Breast epithelium (tissue), 4 donors: ENCODE data around the gene CAMSAP1. TPM values are rescaled to one million over a fixed set of nuclear protein-coding genes. Genes with fewer than 3 reads are reported as not detected.

Experiments
- DNase-seq, 2 donors: peaks; one replicate each; pipeline ENCODE4 v3.0.0-alpha.2; 2019; ENCODE audit warnings: low spot score in 2 of 2
- H3K27ac ChIP-seq, 2 donors: fragments of 200-600 bp; sonication (generic) in 1 of 2; one replicate each; pipeline ENCODE4 v1.5.1; 2016 to 2019; ENCODE audit warnings: mild to moderate bottlenecking in 1 of 2
- H3K27me3 ChIP-seq, 2 donors: fragments of 200-600 bp; sonication (generic) in 1 of 2; one replicate each; pipeline versions ENCODE4 v1.5.1 to v1.6.0; 2017 to 2019; ENCODE audit warnings: control low read depth in 1 of 2, mild to moderate bottlenecking in 1 of 2
- H3K36me3 ChIP-seq: fragments of 200-600 bp; one replicate; pipeline ENCODE4 v1.5.1; 2019
- H3K4me1 ChIP-seq, 2 donors: fragments of 200-600 bp; sonication (generic); one replicate each; pipeline ENCODE4 v1.5.1; 2016 to 2019; ENCODE audit warnings: control low read depth in 1 of 2
- H3K4me3 ChIP-seq, 3 donors: fragments of 200-600 bp; sonication (generic); 1 replicate in 2 of 3; 2 replicates in 1 of 3; pipeline ENCODE4 v1.5.1; 2016 to 2019; ENCODE audit warnings: mild to moderate bottlenecking in 3 of 3, moderate library complexity in 2 of 3
- H3K9me3 ChIP-seq, 2 donors: fragments of 200-600 bp; sonication (generic) in 1 of 2; one replicate each; pipeline ENCODE4 v1.5.1; 2016 to 2019; ENCODE audit warnings: control low read depth in 1 of 2
- POLR2A ChIP-seq: fragments of 450-650 bp; IDR thresholded peaks from one replicate; pipeline ENCODE4 v1.6.1; 2016; ENCODE audit warnings: antibody characterized with exemption, mild to moderate bottlenecking, moderate library complexity
- POLR2AphosphoS5 ChIP-seq, 3 donors: sonication (generic); formaldehyde crosslinking; IDR thresholded peaks; one replicate each; pipeline ENCODE4 v1.6.1; 2017; ENCODE audit warnings: antibody characterized with exemption in 3 of 3
- intact Hi-C: fragments of 100-400 bp; cut with DNase I; formaldehyde crosslinking; loops from one replicate; pipeline ENCODE4 v1.15.1; 2023; ENCODE audit warnings: low total_unique reads
- total RNA-seq, 3 donors: library from RNA; depleted of rRNA; stranded (reverse); fragments of >200 nt; gene quantifications; one replicate each; pipeline ENCODE4 v1.1.0, GENCODE V29; 2016
- TF ChIP-seq, protein P1 (sequence below), 3 donors: fragments of 450-650 bp; IDR thresholded peaks; one replicate each; pipeline ENCODE4 v1.5.1; 2016 to 2017; ENCODE audit warnings: antibody characterized with exemption in 3 of 3, mild to moderate bottlenecking in 3 of 3, moderate library complexity in 3 of 3

CAMSAP1 gene
- total RNA-seq, 3 donors from 2014 or later: 25.0 to 29.8 (median 29.0) TPM

DNA sequence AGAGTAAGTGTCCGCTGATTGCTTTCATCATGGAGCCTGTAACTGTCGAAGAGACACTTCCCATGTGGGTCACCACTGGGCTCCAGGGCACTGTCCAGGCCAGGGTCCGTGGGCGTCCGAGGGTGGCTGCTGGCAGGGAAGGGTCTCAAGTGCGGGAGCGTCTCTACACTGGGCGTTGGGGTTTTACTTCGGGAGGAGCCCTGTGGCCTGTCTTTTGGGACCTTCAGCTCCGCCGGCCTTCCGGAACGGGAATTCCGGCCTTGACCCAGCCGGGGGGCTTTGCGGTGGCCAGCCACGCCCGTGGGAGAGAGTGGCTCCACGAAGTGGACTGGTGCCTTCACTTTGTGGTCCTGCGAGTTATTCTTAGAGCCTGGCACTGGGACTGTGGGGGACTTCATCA lies 86.2 kb downstream of the CAMSAP1 start:
- H3K36me3 ChIP-seq: peaks cover 11% of the 10 kb centered on the region
- intact Hi-C loops: no loop called here
- no peak overlapping the region for H3K4me3 ChIP-seq
- DNase-seq: no peak
- no peak overlapping the region for H3K27ac ChIP-seq
- TF ChIP-seq, protein P1, sequence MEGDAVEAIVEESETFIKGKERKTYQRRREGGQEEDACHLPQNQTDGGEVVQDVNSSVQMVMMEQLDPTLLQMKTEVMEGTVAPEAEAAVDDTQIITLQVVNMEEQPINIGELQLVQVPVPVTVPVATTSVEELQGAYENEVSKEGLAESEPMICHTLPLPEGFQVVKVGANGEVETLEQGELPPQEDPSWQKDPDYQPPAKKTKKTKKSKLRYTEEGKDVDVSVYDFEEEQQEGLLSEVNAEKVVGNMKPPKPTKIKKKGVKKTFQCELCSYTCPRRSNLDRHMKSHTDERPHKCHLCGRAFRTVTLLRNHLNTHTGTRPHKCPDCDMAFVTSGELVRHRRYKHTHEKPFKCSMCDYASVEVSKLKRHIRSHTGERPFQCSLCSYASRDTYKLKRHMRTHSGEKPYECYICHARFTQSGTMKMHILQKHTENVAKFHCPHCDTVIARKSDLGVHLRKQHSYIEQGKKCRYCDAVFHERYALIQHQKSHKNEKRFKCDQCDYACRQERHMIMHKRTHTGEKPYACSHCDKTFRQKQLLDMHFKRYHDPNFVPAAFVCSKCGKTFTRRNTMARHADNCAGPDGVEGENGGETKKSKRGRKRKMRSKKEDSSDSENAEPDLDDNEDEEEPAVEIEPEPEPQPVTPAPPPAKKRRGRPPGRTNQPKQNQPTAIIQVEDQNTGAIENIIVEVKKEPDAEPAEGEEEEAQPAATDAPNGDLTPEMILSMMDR (IDR thresholded peaks at IDR 0.05): no peak
- TF ChIP-seq POLR2A (no peak), POLR2AphosphoS5 (IDR thresholded peaks at IDR 0.05) (no peak)
- no peaks in the 10 kb centered on the region for H3K4me1 ChIP-seq
- H3K9me3 ChIP-seq: no peaks in the 10 kb centered on the region
- no peaks in the 10 kb centered on the region for H3K27me3 ChIP-seq

DNA sequence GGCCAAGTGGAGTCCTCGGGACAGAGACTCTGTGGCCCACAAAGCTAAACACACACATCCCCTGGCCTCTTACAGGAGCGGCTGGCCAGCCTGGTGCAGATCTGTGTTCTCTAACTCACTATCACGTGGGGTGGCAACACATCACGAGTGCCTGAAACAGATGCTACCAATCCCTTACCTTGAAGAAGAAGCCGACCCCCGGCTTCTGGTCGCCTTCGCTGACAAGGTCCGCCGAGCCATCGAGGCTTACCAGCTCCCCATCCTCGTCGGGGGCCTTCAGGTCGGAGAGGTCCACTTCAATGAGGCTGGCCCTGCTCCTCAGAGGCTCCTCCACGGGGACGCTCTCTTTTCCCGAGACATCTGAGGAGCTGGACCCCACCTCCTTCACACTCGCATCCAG lies 86.7 kb downstream of the CAMSAP1 start:
- peak in 1 of 2 donors; percentile 38 for DNase-seq
- H3K4me3 ChIP-seq: no peak overlapping the region
- no peak overlapping the region for H3K27ac ChIP-seq
- no peaks in the 10 kb centered on the region for H3K9me3 ChIP-seq
- H3K4me1 ChIP-seq: no peaks in the 10 kb centered on the region
- H3K27me3 ChIP-seq: no peaks in the 10 kb centered on the region
- peaks cover 11% of the 10 kb centered on the region for H3K36me3 ChIP-seq
- TF ChIP-seq POLR2AphosphoS5 (IDR thresholded peaks at IDR 0.05): no peak
- TF ChIP-seq, protein P1 (IDR thresholded peaks at IDR 0.05): no peak
- TF ChIP-seq POLR2A: no peak
- intact Hi-C loops: no loop called here

DNA sequence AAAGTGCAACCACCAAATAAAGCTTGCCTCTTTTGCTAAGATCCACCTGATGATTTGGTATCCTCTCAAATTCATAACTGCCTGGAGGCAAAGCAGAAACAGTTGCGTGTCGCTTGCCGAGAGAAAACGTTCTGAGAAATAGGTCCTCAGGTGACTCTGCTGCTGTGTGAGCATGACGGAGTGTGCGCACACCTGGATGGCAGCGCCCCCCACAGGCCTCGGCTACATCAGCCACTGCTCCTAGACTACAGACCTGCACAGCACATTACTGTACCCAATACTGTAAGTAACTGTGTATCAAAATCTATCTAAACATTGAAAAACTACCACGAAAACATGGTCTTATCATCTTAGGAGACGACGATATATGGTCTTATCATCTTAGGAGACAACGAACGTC lies 87.4 kb downstream of the CAMSAP1 start:
- intact Hi-C loops: no loop called here
- peak in 1 of 2 donors; percentile 28 for DNase-seq
- TF ChIP-seq, protein P1 (IDR thresholded peaks at IDR 0.05): no peak
- TF ChIP-seq POLR2A (no peak), POLR2AphosphoS5 (IDR thresholded peaks at IDR 0.05) (no peak)
- Histone ChIP-seq H3K36me3 (peaks cover 11% of the 10 kb centered on the region), H3K27me3 (no peaks in the 10 kb centered on the region), H3K9me3 (no peaks in the 10 kb centered on the region), H3K27ac (no peak overlapping the region), H3K4me3 (no peak overlapping the region), H3K4me1 (no peaks in the 10 kb centered on the region)

DNA sequence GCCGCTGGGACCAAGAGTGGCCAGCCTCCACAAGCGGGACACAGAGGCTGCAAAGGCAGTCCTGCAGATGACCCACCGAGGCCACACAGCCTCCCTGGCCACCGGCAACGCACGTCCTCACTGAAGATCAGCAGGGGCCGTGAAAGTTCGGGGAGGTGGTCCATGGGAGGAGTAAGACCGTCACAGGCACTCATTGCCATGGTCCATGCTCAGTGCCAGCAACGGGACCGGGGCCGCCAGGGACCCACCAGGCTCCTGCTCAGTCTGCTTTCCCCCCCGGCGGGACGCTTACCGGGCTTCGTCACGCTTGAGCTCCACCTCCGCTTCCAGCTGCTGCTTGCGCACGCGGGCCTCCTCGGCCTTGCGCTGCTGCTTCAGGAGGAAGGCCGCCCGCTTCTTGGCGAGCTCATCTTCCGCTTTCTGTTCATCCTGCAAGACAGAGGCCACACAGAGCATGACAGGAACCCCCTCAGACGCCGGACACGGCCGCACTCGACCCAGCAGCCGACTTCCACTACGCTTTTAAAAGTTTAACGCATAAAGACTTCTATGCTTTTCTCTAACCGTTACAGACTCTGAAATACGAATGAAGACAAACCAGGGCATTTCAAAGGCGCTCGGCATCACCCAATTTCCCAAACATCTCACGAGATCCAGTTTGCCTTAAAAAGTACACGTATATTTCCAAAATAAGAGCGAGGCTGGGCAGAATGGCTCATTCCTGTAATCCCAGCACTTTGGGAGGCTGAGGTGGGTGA lies 88.4 kb downstream of the CAMSAP1 start:
- Histone ChIP-seq H3K9me3 (no peaks in the 10 kb centered on the region), H3K27me3 (no peaks in the 10 kb centered on the region), H3K4me3 (no peak overlapping the region), H3K4me1 (no peaks in the 10 kb centered on the region), H3K27ac (no peak overlapping the region), H3K36me3 (peaks cover 11% of the 10 kb centered on the region)
- no peak for TF ChIP-seq POLR2AphosphoS5 (IDR thresholded peaks at IDR 0.05)
- TF ChIP-seq POLR2A: no peak
- intact Hi-C loops: no loop called here
- peak in 1 of 2 donors; percentile 47 for DNase-seq

DNA sequence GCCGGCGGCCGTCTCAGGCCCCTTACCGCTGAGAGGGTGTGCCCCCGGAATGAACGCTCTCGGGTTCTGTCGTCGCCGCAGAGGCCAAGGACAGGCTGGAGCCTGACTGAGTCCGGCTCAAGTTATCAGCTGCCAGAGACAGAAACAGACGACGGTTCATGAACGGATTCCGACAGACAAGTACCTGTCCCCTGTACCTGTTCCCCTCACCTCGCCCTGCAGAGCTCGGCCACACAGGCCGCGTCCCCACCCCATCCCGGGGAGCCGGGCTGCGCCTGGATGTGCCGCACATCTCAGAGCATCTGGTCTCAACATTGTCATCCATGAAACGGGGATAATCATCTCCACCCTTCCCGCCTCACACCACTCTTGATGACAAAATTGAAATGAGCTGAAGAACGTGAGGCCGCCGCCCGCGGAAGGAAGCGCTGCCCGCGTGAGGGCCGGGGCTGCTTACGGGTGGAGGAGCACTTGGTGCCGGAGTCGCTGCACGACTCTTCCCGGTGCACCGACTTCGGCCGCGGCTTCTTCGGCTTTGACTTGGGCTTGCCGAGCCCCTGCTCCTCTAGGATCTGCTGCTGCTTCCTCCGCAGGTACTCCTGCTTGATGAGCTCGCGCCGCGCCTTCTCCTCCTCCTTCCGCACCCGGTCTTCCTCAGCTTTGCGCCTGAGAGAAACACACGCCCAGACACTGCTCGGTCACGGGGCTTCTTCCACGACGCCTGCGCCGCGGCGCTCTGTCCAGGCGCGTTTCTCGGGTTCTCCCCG lies 89.2 kb downstream of the CAMSAP1 start:
- H3K4me1 ChIP-seq: no peaks in the 10 kb centered on the region
- DNase-seq: peak in 1 of 2 donors; percentile 45
- no peaks in the 10 kb centered on the region for H3K27me3 ChIP-seq
- intact Hi-C loops: no loop called here
- H3K27ac ChIP-seq: no peak overlapping the region
- H3K36me3 ChIP-seq: peaks cover 4% of the 10 kb centered on the region
- no peak overlapping the region for H3K4me3 ChIP-seq
- no peaks in the 10 kb centered on the region for H3K9me3 ChIP-seq
- no peak for TF ChIP-seq POLR2AphosphoS5 (IDR thresholded peaks at IDR 0.05)
- TF ChIP-seq POLR2A: no peak
- TF ChIP-seq, protein P1 (IDR thresholded peaks at IDR 0.05): no peak
